CD14-positive monocyte (primary cell): ENCODE results near the gene RNFT2. TPM values are rescaled to one million over a fixed set of nuclear protein-coding genes. Genes with fewer than 3 reads are reported as not detected.

ENCODE experiments used
- DNase-seq, 3 donors: peaks; one replicate each; pipeline ENCODE4 v3.0.0-alpha.2; 2011 to 2022
- H2AFZ ChIP-seq: 2 replicates; pipeline ENCODE4 v1.6.0; 2012; ENCODE audit warnings: mild to moderate bottlenecking, low read depth, low read length, inconsistent platforms; ENCODE audit not compliant: insufficient read depth, poor library complexity, severe bottlenecking
- H3K27ac ChIP-seq, 2 donors: 1 replicate in 1 of 2; 2 replicates in 1 of 2; pipeline ENCODE4 v1.5.1; 2012 to 2013; ENCODE audit warnings: low read length in 2 of 2, control low read depth in 1 of 2, inconsistent platforms in 1 of 2, low read depth in 1 of 2, mild to moderate bottlenecking in 1 of 2
- H3K27me3 ChIP-seq, 2 donors: one replicate each; pipeline versions ENCODE4 v1.6.0 to v1.6.1; 2011 to 2013; ENCODE audit warnings: low read length in 2 of 2; ENCODE audit not compliant: control insufficient read depth in 2 of 2, insufficient read depth in 2 of 2
- H3K36me3 ChIP-seq, 2 donors: replicated peaks in 1 of 2; 1 replicate in 1 of 2; 2 replicates in 1 of 2; pipeline versions ENCODE4 v1.5.1 to v1.6.1; 2012 to 2013; ENCODE audit warnings: low read length in 2 of 2, control low read depth in 1 of 2, inconsistent platforms in 1 of 2, mild to moderate bottlenecking in 1 of 2; ENCODE audit not compliant: insufficient read depth in 2 of 2, control insufficient read depth in 1 of 2
- H3K4me1 ChIP-seq, 2 donors: 1 replicate in 1 of 2; 2 replicates in 1 of 2; pipeline versions ENCODE4 v1.5.1 to v1.6.1; 2012 to 2013; ENCODE audit warnings: low read length in 2 of 2, control low read depth in 1 of 2, inconsistent platforms in 1 of 2, mild to moderate bottlenecking in 1 of 2, moderate library complexity in 1 of 2; ENCODE audit not compliant: insufficient read depth in 2 of 2, control insufficient read depth in 1 of 2
- H3K4me2 ChIP-seq: replicated peaks from 2 replicates; pipeline ENCODE3; 2012; ENCODE audit warnings: low read length, moderate library complexity, mild to moderate bottlenecking; ENCODE audit not compliant: poor library complexity, severe bottlenecking; ENCODE audit errors: extremely low read depth
- H3K4me3 ChIP-seq, 3 experiments: fragments of 200-600 bp in 1 of 3; sonication (generic) in 1 of 3; replicated peaks in 1 of 3; 1 replicate in 2 of 3; 2 replicates in 1 of 3; pipeline ENCODE4 v1.5.1; 2011 to 2013; ENCODE audit warnings: low read length in 3 of 3, mild to moderate bottlenecking in 3 of 3, control low read depth in 2 of 3, low read depth in 2 of 3, inconsistent platforms in 1 of 3, moderate library complexity in 1 of 3
- H3K79me2 ChIP-seq: 2 replicates; pipeline ENCODE4 v1.6.0; 2012; ENCODE audit warnings: mild to moderate bottlenecking, control low read depth, inconsistent platforms, low read length, moderate library complexity; ENCODE audit not compliant: insufficient read depth
- H3K9ac ChIP-seq: 2 replicates; pipeline ENCODE4 v1.6.0; 2017; ENCODE audit warnings: low read length, mild to moderate bottlenecking; ENCODE audit not compliant: insufficient read depth, poor library complexity, severe bottlenecking
- H3K9me3 ChIP-seq, 2 donors: replicated peaks in 1 of 2; 1 replicate in 1 of 2; 2 replicates in 1 of 2; pipeline versions ENCODE4 v1.5.1 to v1.6.1; 2012 to 2013; ENCODE audit warnings: low read length in 2 of 2, control low read depth in 1 of 2; ENCODE audit not compliant: control insufficient read depth in 1 of 2, insufficient read depth in 1 of 2
- H4K20me1 ChIP-seq: 2 replicates; pipeline ENCODE4 v1.6.0; 2012; ENCODE audit warnings: mild to moderate bottlenecking, low read length, control low read depth, moderate library complexity; ENCODE audit not compliant: insufficient read depth
- H3K27ac Mint-ChIP-seq, 7 donors: one replicate each; pipeline ENCODE4 v1.8.0; 2020; ENCODE audit warnings: mild to moderate bottlenecking in 7 of 7, mixed read lengths in 7 of 7, moderate library complexity in 6 of 7, inconsistent platforms in 2 of 7
- H3K27me3 Mint-ChIP-seq, 3 donors: one replicate each; pipeline ENCODE4 v1.8.0; 2021 to 2022; ENCODE audit warnings: low read depth in 3 of 3, mild to moderate bottlenecking in 3 of 3, mixed read lengths in 3 of 3, moderate library complexity in 3 of 3, inconsistent platforms in 1 of 3
- H3K36me3 Mint-ChIP-seq, 2 donors: one replicate each; pipeline ENCODE4 v1.8.0; 2020; ENCODE audit warnings: mixed read lengths in 2 of 2, inconsistent platforms in 1 of 2, mild to moderate bottlenecking in 1 of 2
- H3K4me1 Mint-ChIP-seq: one replicate; pipeline ENCODE4 v1.8.0; 2020; ENCODE audit warnings: mild to moderate bottlenecking, mixed read lengths
- H3K4me3 Mint-ChIP-seq, 2 donors: one replicate each; pipeline ENCODE4 v1.8.0; 2020; ENCODE audit warnings: mild to moderate bottlenecking in 2 of 2, mixed read lengths in 2 of 2, moderate library complexity in 1 of 2
- H3K9me3 Mint-ChIP-seq, 7 donors: one replicate each; pipeline ENCODE4 v1.8.0; 2020 to 2022; ENCODE audit warnings: mixed read lengths in 7 of 7, mild to moderate bottlenecking in 6 of 7, moderate library complexity in 6 of 7, inconsistent platforms in 2 of 7
- CTCF ChIP-seq: fragments of 200-600 bp; IDR thresholded peaks from one replicate; pipeline ENCODE4 v1.8.0; 2022; ENCODE audit warnings: antibody characterized with exemption, mild to moderate bottlenecking
- WGBS: methylation state at CpG from one replicate; pipeline ENCODE4 v1.1.5; 2013; ENCODE audit warnings: missing lambda C conversion rate; ENCODE audit not compliant: insufficient coverage; 5-methylcytosine and 5-hydroxymethylcytosine counted together
- intact Hi-C, 2 donors: fragments of 100-400 bp; cut with micrococcal nuclease; formaldehyde crosslinking; loops; one replicate each; pipeline versions ENCODE4 v1.15.0 to v1.15.1; 2023
- polyA plus RNA-seq, 3 donors: library from polyadenylated mRNA; depleted of rRNA in 1 of 3; unstranded in 2 of 3; stranded (reverse) in 1 of 3; fragments of 300-500 nt in 2 of 3; fragments of >200 nt in 1 of 3; fragmentation: Illumina TruSeq in 2 of 3; gene quantifications; 1 replicate in 2 of 3; 2 replicates in 1 of 3; pipeline ENCODE4 v1.2.3, GENCODE V29; 2012 to 2021

Gene RNFT2
- polyA plus RNA-seq, 3 donors, result 0.05 TPM; not detected in 2

DNA sequence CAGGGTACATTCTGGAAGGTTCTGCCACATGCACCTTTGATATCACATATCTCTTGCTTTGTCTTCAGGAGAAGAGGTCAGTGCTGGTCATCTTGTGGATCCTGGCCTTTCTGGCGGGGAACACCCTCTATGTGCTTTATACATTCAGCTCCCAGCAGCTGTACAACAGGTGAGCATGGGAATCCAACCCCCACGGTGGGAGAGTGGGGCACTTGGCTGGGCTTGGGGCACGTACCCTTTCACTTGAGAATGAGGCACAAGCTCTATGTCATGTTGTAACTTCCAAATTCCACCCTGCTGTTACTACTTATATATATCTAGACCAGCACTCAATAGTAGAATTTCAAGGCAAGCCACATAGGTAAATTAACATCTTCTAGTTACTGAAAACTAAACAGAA lies 28.6 kb downstream of the RNFT2 start:
- Histone ChIP-seq H4K20me1 (no peaks in the 10 kb centered on the region), H3K4me1 (no peaks in the 10 kb centered on the region), H3K27me3 (peaks cover 0 to 2% of the 10 kb centered on the region in 2 donors), H3K4me2 (no peak overlapping the region), H3K79me2 (no peaks in the 10 kb centered on the region), H3K9ac (no peak overlapping the region), H3K9me3 (no peaks in the 10 kb centered on the region), H2AFZ (no peak overlapping the region), H3K36me3 (no peaks in the 10 kb centered on the region), H3K27ac (no peak overlapping the region), H3K4me3 (no peak overlapping the region)
- DNase-seq, result no peak
- H3K4me3 Mint-ChIP-seq, result no peak overlapping the region
- no peaks in the 10 kb centered on the region for H3K36me3 Mint-ChIP-seq
- H3K27ac Mint-ChIP-seq, result no peak overlapping the region
- TF ChIP-seq CTCF, result no peak
- no peaks in the 10 kb centered on the region for H3K9me3 Mint-ChIP-seq
- intact Hi-C loops, result no loop called here
- H3K4me1 Mint-ChIP-seq, result no peaks in the 10 kb centered on the region
- WGBS, result 90% methylated on average over 2 of the region's 3 CpGs
- H3K27me3 Mint-ChIP-seq, result peaks cover 3 to 5% (median 3%) of the 10 kb centered on the region in 3 donors

DNA sequence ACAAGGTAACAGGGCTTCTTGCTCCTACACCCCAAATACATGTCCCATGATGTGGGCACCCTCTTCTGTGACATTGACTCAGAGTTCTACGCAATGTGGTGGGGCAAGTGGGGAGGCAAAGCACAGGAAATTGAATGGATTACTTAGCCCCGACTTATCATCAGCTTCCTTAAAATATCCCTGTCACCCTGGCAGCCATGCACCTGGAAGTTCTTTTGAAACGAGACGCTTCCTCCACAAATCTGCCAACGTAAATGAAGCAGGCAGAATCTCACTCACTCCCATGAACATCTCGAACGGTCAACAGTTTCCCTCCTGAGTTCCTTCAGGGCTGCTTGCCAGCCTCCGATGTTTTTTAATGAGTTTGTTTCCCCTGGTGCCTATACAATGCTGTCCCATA lies 33.5 kb downstream of the RNFT2 start:
- no peaks in the 10 kb centered on the region for H3K36me3 Mint-ChIP-seq
- H2AFZ ChIP-seq, result no peak overlapping the region
- WGBS, result 50% methylated on average over 6 of the region's 8 CpGs
- H3K4me1 ChIP-seq, result no peaks in the 10 kb centered on the region
- no peaks in the 10 kb centered on the region for H3K79me2 ChIP-seq
- H3K36me3 ChIP-seq, result no peaks in the 10 kb centered on the region
- no peak for TF ChIP-seq CTCF
- H4K20me1 ChIP-seq, result no peaks in the 10 kb centered on the region
- no peaks in the 10 kb centered on the region for H3K9me3 ChIP-seq
- H3K27me3 ChIP-seq, result no peaks in the 10 kb centered on the region
- DNase-seq, result no peak
- no peak overlapping the region for H3K27ac Mint-ChIP-seq
- peaks cover 0 to 1% (median 0%) of the 10 kb centered on the region in 7 donors for H3K9me3 Mint-ChIP-seq
- intact Hi-C loops, result no loop called here
- H3K4me2 ChIP-seq, result no peak overlapping the region
- H3K9ac ChIP-seq, result no peak overlapping the region
- peaks cover 2 to 10% (median 3%) of the 10 kb centered on the region in 3 donors for H3K27me3 Mint-ChIP-seq
- H3K4me3 ChIP-seq, result no peak overlapping the region
- H3K4me3 Mint-ChIP-seq, result no peak overlapping the region
- no peaks in the 10 kb centered on the region for H3K4me1 Mint-ChIP-seq
- no peak overlapping the region for H3K27ac ChIP-seq
